CD4-positive, alpha-beta T cell (primary cell): ENCODE data around the gene MAPK13. TPM values are rescaled to one million over a fixed set of nuclear protein-coding genes. Genes with fewer than 3 reads are reported as not detected.

ENCODE experiments used
- ATAC-seq: fragments of 200-7000 bp; cut with Tn5 transposase; one replicate; pipeline ENCODE4 v1.10.0; 2022; ENCODE audit warnings: mild to moderate bottlenecking; ENCODE audit not compliant: poor library complexity
- CTCF ChIA-PET: fragments of 350-600 bp; sonication (Branson Sonifier 250); formaldehyde crosslinking; loops from one replicate; lab custom pipeline; 2021; ENCODE audit warnings: antibody characterized with exemption, inconsistent platforms; lab: Charles Lee
- POLR2A ChIA-PET: fragments of 350-600 bp; sonication (Branson Sonifier 250); formaldehyde crosslinking; loops from one replicate; lab custom pipeline; 2021; ENCODE audit warnings: antibody characterized with exemption, inconsistent platforms; lab: Charles Lee
- DNase-seq, 14 experiments: peaks; one replicate each; pipeline ENCODE4 v3.0.0-alpha.2; 2013 to 2020; ENCODE audit warnings: mixed read lengths in 2 of 14
- H3K27ac ChIP-seq, 2 donors: one replicate each; pipeline versions ENCODE4 v1.5.1 to v1.7.0; 2013; ENCODE audit warnings: low read length in 2 of 2, low read depth in 1 of 2, mild to moderate bottlenecking in 1 of 2
- H3K27me3 ChIP-seq, 2 experiments: 1 replicate in 1 of 2; 2 replicates in 1 of 2; pipeline versions ENCODE4 v1.6.1 to v1.7.0; 2013; ENCODE audit warnings: low read length in 2 of 2, control low read depth in 1 of 2, mild to moderate bottlenecking in 1 of 2, moderate library complexity in 1 of 2; ENCODE audit not compliant: insufficient read depth in 2 of 2, control insufficient read depth in 1 of 2
- H3K36me3 ChIP-seq: one replicate; pipeline ENCODE4 v1.6.1; 2013; ENCODE audit warnings: low read length, control low read depth; ENCODE audit not compliant: insufficient read depth
- H3K4me1 ChIP-seq: one replicate; pipeline ENCODE4 v1.6.1; 2013; ENCODE audit warnings: low read length, control low read depth; ENCODE audit not compliant: insufficient read depth
- H3K4me3 ChIP-seq: one replicate; pipeline ENCODE4 v1.5.1; 2013; ENCODE audit warnings: mild to moderate bottlenecking, low read length, moderate library complexity
- H3K9me3 ChIP-seq, 2 experiments: 1 replicate in 1 of 2; 2 replicates in 1 of 2; pipeline versions ENCODE4 v1.6.1 to v1.7.0; 2013; ENCODE audit warnings: low read length in 2 of 2, mild to moderate bottlenecking in 2 of 2, control low read depth in 1 of 2, moderate library complexity in 1 of 2; ENCODE audit not compliant: control insufficient read depth in 1 of 2, insufficient read depth in 1 of 2
- H3K27ac Mint-ChIP-seq: one replicate; pipeline ENCODE4 v1.8.0; 2020; ENCODE audit warnings: mixed read lengths
- H3K27me3 Mint-ChIP-seq: one replicate; pipeline ENCODE4 v1.8.0; 2021; ENCODE audit warnings: mixed read lengths
- H3K36me3 Mint-ChIP-seq: one replicate; pipeline ENCODE4 v1.8.0; 2021; ENCODE audit warnings: low read depth, mixed read lengths
- H3K4me1 Mint-ChIP-seq: one replicate; pipeline ENCODE4 v1.8.0; 2021; ENCODE audit warnings: low read depth, mixed read lengths
- H3K4me3 Mint-ChIP-seq: one replicate; pipeline ENCODE4 v1.8.0; 2020; ENCODE audit warnings: mild to moderate bottlenecking, mixed read lengths
- H3K9me3 Mint-ChIP-seq: one replicate; pipeline ENCODE4 v1.8.0; 2020; ENCODE audit warnings: mixed read lengths
- CTCF ChIP-seq: fragments of 200-600 bp; IDR thresholded peaks from one replicate; pipeline ENCODE4 v1.8.0; 2022; ENCODE audit warnings: antibody characterized with exemption, mild to moderate bottlenecking
- intact Hi-C, 2 experiments: fragments of 100-400 bp; cut with DNase I in 1 of 2; cut with micrococcal nuclease in 1 of 2; formaldehyde crosslinking; loops; one replicate each; pipeline versions ENCODE4 v1.15.1 to v1.9.0; 2023 to 2025; cut with DNase I, micrococcal nuclease
- total RNA-seq, 174 experiments: library from RNA in 2 of 174; stranded (reverse) in 2 of 174; gene quantifications; one replicate each; pipeline ENCODE4 v1.2.3 and lab custom pipeline; 2021 to 2026

MAPK13 gene
- total RNA-seq, 2 experiments from 2014 or later, result 58.5 to 63.5 TPM

- intact Hi-C loops, result no loop called here
- Mint-ChIP-seq H3K36me3 (no peaks in the 10 kb centered on the region), H3K4me1 (peaks cover 12% of the 10 kb centered on the region), H3K27ac (no peak overlapping the region), H3K27me3 (no peaks in the 10 kb centered on the region), H3K9me3 (no peaks in the 10 kb centered on the region), H3K4me3 (no peak overlapping the region)
- peaks cover 18% of the 10 kb centered on the region for H3K4me1 ChIP-seq
- no peak for TF ChIP-seq CTCF
- no peak overlapping the region for H3K4me3 ChIP-seq
- peaks cover 7% of the 10 kb centered on the region in 2 experiments for H3K9me3 ChIP-seq
- H3K36me3 ChIP-seq, result no peaks in the 10 kb centered on the region
- CTCF ChIA-PET, result no interaction called here
- DNase-seq, result no peak
- no peak overlapping the region for H3K27ac ChIP-seq
- H3K27me3 ChIP-seq, result no peaks in the 10 kb centered on the region
- POLR2A ChIA-PET, result no interaction called here
- no peak for ATAC-seq
Observed at GRCh38 chr6:36150283-36150682, 20.0 kb downstream of the MAPK13 start.

GRCh38 chr6:36154286-36154685 lies 24.0 kb downstream of the MAPK13 start:
- no peak for DNase-seq
- H3K36me3 Mint-ChIP-seq, result peaks cover 3% of the 10 kb centered on the region
- H3K27ac ChIP-seq, result no peak overlapping the region
- intact Hi-C loops, result no loop called here
- no peak overlapping the region for H3K4me3 ChIP-seq
- no peaks in the 10 kb centered on the region for H3K4me1 Mint-ChIP-seq
- CTCF ChIA-PET, result no interaction called here
- H3K27ac Mint-ChIP-seq, result no peak overlapping the region
- H3K4me1 ChIP-seq, result no peaks in the 10 kb centered on the region
- POLR2A ChIA-PET, result no interaction called here
- H3K27me3 ChIP-seq, result no peaks in the 10 kb centered on the region
- no peak overlapping the region for H3K4me3 Mint-ChIP-seq
- ATAC-seq, result no peak
- no peaks in the 10 kb centered on the region for H3K36me3 ChIP-seq
- H3K9me3 ChIP-seq, result peaks cover 0 to 3% of the 10 kb centered on the region in 2 experiments
- H3K27me3 Mint-ChIP-seq, result no peaks in the 10 kb centered on the region
- H3K9me3 Mint-ChIP-seq, result no peaks in the 10 kb centered on the region
- TF ChIP-seq CTCF, result no peak

GRCh38 chr6:36155662-36156061 lies 25.3 kb downstream of the MAPK13 start:
- Mint-ChIP-seq H3K36me3 (peaks cover 12% of the 10 kb centered on the region), H3K4me1 (no peaks in the 10 kb centered on the region), H3K4me3 (no peak overlapping the region), H3K9me3 (no peaks in the 10 kb centered on the region), H3K27me3 (no peaks in the 10 kb centered on the region), H3K27ac (no peak overlapping the region)
- no peaks in the 10 kb centered on the region for H3K4me1 ChIP-seq
- DNase-seq, result no peak
- ChIA-PET POLR2A (no interaction called here), CTCF (no interaction called here)
- intact Hi-C loops, result no loop called here
- peaks cover 0 to 7% of the 10 kb centered on the region in 2 experiments for H3K9me3 ChIP-seq
- H3K36me3 ChIP-seq, result peaks cover 6% of the 10 kb centered on the region
- H3K27ac ChIP-seq, result no peak overlapping the region
- ATAC-seq, result no peak
- TF ChIP-seq CTCF, result no peak
- H3K4me3 ChIP-seq, result no peak overlapping the region
- H3K27me3 ChIP-seq, result no peaks in the 10 kb centered on the region
